CD4-positive, alpha-beta T cell treated with Interferon gamma for 1 hour (primary cell): ENCODE measurements around the gene PIK3AP1.
"Not testable (repeated sequence)": the region's sequence is repeated elsewhere in the genome, so short reads cannot be mapped to it uniquely, and the experiment has no call there.

Experiments
- DNase-seq: peaks from one replicate; pipeline ENCODE4 v3.0.0-alpha.2; 2020

The PIK3AP1 gene

GRCh38 chr10:96719850-96720421 is 378 bp downstream of the PIK3AP1 start:
- DNase-seq = peak; percentile 74

- no peak for DNase-seq
Observed at GRCh38 chr10:96719200-96719599, 1.1 kb downstream of the PIK3AP1 start.

DNA sequence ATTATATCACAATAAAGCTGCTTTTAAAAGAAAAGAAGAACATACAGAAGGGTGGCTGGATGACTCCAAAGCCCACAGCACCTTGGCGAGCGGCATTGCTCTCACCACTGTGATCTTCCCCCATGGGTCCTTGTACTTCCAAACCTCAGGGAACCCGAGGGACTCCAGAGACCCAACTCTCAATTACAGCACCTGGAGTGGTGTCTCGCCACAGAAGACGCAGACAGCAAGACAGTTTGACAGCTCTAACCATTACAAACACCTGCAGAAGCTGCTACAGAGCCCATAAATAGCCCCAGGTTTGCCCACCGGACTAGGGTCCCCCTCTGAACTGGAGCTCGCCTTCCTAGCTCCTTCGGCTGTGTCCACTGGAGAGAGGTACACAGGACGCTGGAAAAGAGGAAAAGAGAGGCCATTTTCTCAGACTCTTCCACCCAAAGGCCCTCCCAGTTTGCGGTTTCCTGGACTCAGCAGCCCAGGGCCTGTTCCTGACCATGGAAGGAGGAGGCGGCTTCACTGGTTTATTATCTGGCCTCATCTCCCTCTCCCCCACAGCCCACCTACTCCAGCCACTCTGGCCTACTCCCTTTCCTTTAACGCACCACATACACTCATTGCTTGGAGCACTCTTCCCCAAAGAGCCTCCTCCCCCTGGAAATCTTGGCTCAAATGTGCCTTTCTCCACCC is 1.9 kb downstream of the PIK3AP1 start:
- no peak for DNase-seq

DNA sequence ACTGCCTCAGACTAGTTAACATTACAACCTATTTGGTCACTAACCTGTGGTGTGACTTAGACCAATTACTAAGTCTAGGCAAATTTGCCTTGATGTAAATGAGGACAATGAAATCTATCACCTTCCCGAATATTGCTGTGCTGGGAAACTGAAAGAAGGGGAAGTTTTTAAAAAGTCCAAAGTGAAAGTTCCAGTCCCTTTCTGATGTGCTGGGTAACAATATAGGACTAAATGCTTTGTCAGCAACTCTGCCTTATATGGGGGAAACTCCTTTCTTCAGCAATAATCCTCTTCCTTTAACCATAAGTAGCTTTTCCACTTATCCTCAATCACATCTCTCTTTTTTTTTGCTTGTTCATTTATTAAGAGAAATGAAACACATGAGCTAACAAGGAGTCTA is 3.9 kb downstream of the PIK3AP1 start:
- DNase-seq = no peak

DNA sequence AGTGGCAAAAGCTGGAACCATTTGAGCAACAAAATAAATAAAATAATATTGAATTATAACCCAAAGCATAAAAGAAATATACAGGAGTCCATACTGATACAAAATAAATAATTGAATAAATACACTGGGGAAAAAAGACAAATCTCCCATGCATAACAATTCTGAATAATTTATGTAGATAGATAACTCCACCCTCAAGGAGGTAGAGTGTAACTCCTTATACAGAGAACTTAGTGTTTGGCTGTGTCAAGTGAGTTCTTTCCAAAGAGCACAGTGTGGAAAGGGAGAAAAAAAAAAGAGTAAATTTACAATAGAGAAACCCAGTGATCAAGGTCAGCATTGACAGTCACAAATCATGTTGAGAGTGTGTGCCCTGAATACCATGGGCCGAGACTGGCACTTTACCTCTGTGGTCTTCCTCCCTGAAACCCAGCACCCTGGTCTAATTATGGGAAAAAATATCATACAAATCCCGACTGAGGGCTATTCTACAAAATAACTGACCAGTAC is 5.5 kb downstream of the PIK3AP1 start:
- no peak for DNase-seq

DNA sequence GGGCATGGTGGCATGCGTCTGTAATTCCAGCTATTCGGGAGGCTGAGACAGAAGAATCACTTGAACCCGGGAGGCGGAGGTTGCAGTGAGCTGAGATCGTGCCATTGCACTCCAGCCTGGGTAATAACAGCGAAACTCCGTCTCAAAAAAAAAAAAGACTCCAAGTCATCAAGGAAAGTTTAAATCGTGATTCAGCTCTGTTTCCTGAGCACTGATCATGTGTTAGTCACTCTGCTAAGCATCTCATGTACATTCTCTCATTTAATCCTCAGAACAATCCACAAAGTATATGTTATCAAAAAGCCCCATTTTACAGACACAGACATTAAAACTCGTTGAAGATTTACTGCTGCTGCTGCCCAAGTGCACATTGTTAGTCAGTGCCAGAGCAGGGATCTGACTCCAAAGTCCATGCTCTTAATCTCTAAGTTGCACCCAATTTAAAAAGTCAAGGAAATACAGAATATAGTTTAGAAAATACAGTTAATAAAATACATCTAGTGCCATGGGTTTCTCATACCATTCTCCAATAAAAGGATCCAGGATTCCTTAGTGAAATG is 6.2 kb downstream of the PIK3AP1 start:
- DNase-seq = no peak

DNA sequence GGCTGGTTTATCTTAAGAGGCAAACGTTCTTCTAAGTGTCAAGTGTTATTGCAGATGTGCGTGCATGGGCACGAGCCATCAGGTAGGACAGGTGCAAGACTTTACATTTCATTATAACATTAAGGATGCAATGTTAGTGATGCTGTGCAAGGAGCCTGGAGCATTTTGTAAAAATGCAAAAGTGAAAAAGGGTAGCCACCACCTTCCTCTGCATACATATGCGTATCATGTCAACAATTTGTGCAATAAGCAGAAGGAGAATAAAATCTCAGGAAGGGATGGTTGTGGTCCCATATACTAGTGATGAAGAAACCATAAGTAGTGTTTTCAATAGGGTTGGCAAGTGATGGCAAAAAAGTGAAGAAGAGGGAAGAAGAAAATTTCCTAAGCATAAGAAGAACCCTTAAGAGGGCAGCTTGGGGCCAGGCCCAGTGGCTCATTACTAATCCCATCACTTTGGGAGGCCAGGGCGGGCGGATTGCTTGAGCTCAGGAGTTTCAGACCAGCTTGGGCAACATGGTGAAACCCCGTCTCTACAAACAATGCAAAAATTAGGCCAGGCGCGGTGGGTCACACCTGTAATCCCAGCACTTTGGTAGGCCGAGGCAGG is 7.5 kb downstream of the PIK3AP1 start:
- no peak for DNase-seq

DNA sequence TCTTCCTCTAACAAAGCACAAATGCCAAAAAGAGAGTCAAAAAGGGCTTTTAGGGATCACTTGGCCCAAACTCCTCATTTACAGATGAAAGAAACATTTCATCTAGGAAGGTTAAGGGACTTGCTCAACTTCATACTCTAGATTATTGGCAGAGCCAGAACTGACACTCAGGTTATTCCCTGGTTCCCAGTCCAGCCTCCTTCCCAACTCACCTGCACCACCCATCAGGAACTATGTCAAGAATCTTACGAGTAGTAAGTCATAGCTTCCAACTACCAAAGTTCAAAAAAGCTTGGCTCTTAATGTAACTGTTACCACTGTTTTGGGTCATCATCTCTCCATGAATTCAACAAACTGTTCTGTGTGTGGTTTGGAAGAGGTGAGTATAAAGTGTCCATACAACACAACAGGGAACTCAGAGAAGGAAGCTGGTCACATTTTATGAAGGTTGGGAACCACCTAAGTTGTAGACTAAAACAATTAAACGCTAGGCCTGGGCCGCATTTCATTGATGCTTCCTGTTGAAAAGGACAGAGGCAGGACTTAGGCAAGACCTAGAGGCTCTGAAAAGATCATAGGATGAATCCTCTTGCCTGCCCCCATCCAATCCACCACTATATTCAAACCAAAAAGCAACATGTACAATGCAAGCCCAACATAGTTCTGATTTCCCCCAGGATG is 9.1 kb downstream of the PIK3AP1 start:
- DNase-seq = no peak

DNA sequence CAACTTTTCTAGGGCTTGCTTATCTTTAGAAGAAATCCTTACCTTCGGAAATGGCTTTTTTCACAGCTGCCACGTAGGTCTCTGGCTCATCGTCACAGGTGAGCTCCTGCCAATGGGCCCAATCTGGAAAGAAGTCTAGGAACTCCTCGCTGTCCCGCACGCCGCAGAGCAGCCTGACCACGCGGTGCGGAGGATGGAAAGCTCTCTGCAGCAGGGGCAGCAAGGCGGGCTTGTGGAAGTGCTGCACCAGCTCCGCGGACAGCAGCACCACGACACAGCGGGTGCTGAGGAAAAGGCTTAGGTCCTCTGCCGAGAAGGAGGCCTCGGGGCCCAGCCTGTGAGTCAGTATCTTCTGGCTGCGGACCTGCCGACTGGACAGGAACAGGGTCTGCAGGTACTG is 10.8 kb downstream of the PIK3AP1 start:
- no peak for DNase-seq

DNA sequence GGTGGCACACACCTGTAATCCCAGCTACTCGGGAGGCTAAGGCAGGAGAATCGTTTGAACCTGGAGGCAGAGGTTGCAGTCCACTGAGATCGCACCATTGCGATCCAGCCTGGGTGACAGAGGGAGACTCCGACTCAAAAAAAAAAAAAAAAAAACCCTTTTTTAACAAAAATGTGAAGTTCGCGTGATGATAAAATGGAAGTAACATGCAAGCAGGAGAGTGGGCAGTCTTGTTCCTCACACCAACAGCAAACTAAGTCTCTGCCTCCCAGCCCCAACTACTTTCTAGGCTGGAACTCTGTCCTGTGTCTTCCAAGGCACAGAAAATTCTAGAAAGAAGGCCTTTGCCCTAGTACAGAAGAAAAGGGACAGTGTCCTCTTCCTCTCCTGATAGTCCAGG is 11.3 kb downstream of the PIK3AP1 start:
- DNase-seq = no peak

- DNase-seq = peak; percentile 46
Observed at GRCh38 chr10:96708456-96708855, 11.9 kb downstream of the PIK3AP1 start.

- DNase-seq = no peak
Observed at GRCh38 chr10:96706331-96706853, 13.9 kb downstream of the PIK3AP1 start.

- no peak for DNase-seq
Observed at GRCh38 chr10:96705134-96705533, 15.2 kb downstream of the PIK3AP1 start.

DNA sequence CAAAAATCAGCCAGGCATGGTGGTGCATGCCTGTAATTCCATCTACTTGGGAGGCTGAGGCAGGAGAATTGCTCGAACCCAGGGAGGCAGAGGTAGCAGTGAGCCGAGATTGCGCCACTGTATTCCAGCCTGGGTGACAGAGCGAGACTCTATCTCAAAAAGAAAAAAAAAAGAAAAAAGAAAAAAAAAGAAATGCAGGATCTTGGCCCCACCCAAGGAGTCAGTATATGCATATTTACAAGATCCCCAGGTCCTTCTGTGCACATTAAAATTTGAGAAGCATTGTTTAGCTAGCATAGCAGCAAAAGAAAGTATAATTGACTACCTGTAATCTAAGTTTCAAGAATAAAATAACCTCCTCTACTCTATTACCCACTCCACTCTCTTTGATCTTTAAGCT is 15.8 kb downstream of the PIK3AP1 start:
- DNase-seq = no peak

GRCh38 chr10:96703358-96703757 is 17.0 kb downstream of the PIK3AP1 start:
- DNase-seq = no peak

DNA sequence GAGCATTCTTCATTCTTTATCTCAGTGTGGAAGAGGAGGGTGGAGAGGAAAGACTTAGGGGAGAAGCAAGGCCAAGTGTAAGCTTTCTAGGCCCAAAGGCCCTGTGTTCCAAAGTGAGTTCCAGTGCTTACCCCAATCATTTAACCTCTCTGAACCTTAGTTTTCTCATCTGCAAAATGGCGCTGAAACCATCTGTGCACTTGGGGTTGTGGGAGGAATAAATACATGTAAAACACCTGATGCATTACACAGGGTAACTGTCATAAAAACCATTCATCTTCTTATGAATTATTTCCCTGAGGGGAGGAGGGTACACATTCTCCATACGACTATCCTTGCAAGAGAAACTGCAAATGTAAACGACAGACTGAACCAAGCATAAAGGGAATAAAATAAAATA is 19.0 kb downstream of the PIK3AP1 start:
- no peak for DNase-seq

GRCh38 chr10:96700374-96701099 is 19.8 kb downstream of the PIK3AP1 start:
- DNase-seq = peak; percentile 81

GRCh38 chr10:96699613-96700012 is 20.7 kb downstream of the PIK3AP1 start:
- no peak for DNase-seq

GRCh38 chr10:96698305-96698704 is 22.0 kb downstream of the PIK3AP1 start:
- not testable (repeated sequence) for DNase-seq

GRCh38 chr10:96697438-96697837 is 22.9 kb downstream of the PIK3AP1 start:
- DNase-seq = no peak

- no peak for DNase-seq
Observed at GRCh38 chr10:96696845-96697425, 23.4 kb downstream of the PIK3AP1 start.
